ENCODE measurements around the gene GPATCH4. TPM values are rescaled to one million over a fixed set of nuclear protein-coding genes. Genes with fewer than 3 reads are reported as not detected.
A peak's percentile ranks its signal among the peaks of the same experiment; 100 is the strongest.

The GPATCH4 gene
- total and polyA plus RNA-seq, 2 of the 4 experiments (the other 2 are of a cell fraction) = 32.6 to 41.8 TPM

- Histone ChIP-seq H3K27me3 (ENCODE audit: control insufficient read depth, insufficient read depth, low read length) (no peaks in the 10 kb centered on the region), H3K23ac (ENCODE audit: low read depth, low read length) (peak overlapping the region; percentile 78; the same call in 1 of the 2 replicates), H3K36me3 (ENCODE audit: control insufficient read depth, insufficient read depth, low read length) (peaks cover 23% of the 10 kb centered on the region), H3K4me1 (ENCODE audit: control insufficient read depth, insufficient read depth, low read length) (peaks cover 3% of the 10 kb centered on the region; the same call in 1 of the 2 replicates), H3K56ac (ENCODE audit: extremely low read depth, insufficient read depth, low read length) (no peak overlapping the region), H2BK15ac (ENCODE audit: low read depth, low read length) (no peak overlapping the region), H4K8ac (ENCODE audit: low read depth in 2 of 2, low read length in 2 of 2) (peak overlapping the region; percentile 79 to 97; a peak in 2 of 4 replicates), H3K18ac (ENCODE audit: low read depth, low read length) (no peak overlapping the region), H2BK120ac (ENCODE audit: low read depth, low read length) (no peak overlapping the region), H2BK5ac (ENCODE audit: low read depth, low read length, poor library complexity, severe bottlenecking) (no peak overlapping the region), H4K91ac (ENCODE audit: insufficient read depth, low read depth, low read length) (peak overlapping the region; percentile 55), H3K9me1 (ENCODE audit: insufficient read depth, low read length) (peaks cover 10% of the 10 kb centered on the region), H2AK5ac (ENCODE audit: low read depth, low read length) (peak overlapping the region; percentile 41), H3K4ac (ENCODE audit: low read depth, low read length) (peak overlapping the region; percentile 37; the same call in 1 of the 2 replicates), H3K4me3 (ENCODE audit: insufficient read depth, low read depth, low read length) (peak overlapping the region; percentile 78), H4K5ac (ENCODE audit: low read depth, low read length) (0 out of 2 replicates have a peak overlapping the region, but pooled peaks have one; percentile 8), H3K14ac (replicated peaks; ENCODE audit: low read depth, low read length) (peak overlapping the region; percentile 57; the same call in 1 of the 2 replicates), H3K27ac (ENCODE audit: insufficient read depth, low read length) (peak overlapping the region; percentile 56; the same call in 1 of the 2 replicates), H3K9ac (ENCODE audit: low read depth, low read length) (peak overlapping the region; percentile 69), H2AK9ac (replicated peaks; ENCODE audit: low read depth, low read length, poor library complexity) (peak overlapping the region; percentile 33), H3K9me3 (ENCODE audit: control insufficient read depth, insufficient read depth, low read length) (no peaks in the 10 kb centered on the region), H2BK20ac (ENCODE audit: low read depth, low read length) (no peak overlapping the region), H3K4me2 (ENCODE audit: low read depth, low read length) (peak overlapping the region; percentile 85), H2AFZ (replicated peaks; ENCODE audit: low read length, poor library complexity) (peak overlapping the region; percentile 93), H4K20me1 (ENCODE audit: insufficient read depth, low read length) (no peaks in the 10 kb centered on the region), H3K79me1 (ENCODE audit: low read depth in 1 of 2, low read length in 2 of 2) (peaks cover 11 to 31% of the 10 kb centered on the region in 2 experiments)
- CTCF ChIA-PET = interaction anchor here (1.6 kb wide), 1 partner anchor 16 kb away, joined by 5 read pairs; no protein-coding TSS in a partner anchor
- DNase-seq (no peak), ATAC-seq (ENCODE audit: low read depth) (no peak; the same call in 1 of the 2 replicates)
- TF ChIP-seq SMC3 (IDR thresholded peaks at IDR 0.05; ENCODE audit: low read depth, low read length) = no peak
- TF ChIP-seq ELK1 (IDR thresholded peaks at IDR 0.05; ENCODE audit: borderline replicate concordance, low read depth, low read length) = no peak
- no peak for TF ChIP-seq CHD1 (IDR thresholded peaks at IDR 0.05; ENCODE audit: low read depth, low read length)
- TF ChIP-seq MAFK (IDR thresholded peaks at IDR 0.05; ENCODE audit: low read depth, low read length) = no peak
- TF ChIP-seq CTCF (conservative IDR thresholded peaks at IDR 0.05; ENCODE audit: low read depth, low read length) = no peak
- TF ChIP-seq POLR2A (IDR thresholded peaks at IDR 0.05; ENCODE audit: low read depth, low read length) = no peak
- no peak for TF ChIP-seq NFE2L2 (IDR thresholded peaks at IDR 0.05; ENCODE audit: low read depth, low read length)
- no peak for TF ChIP-seq RAD21 (IDR thresholded peaks at IDR 0.05; ENCODE audit: low read length)
- intact Hi-C loops (cut with micrococcal nuclease) (loop anchor here (5.0 kb wide), 1 partner anchor 110 kb away; no protein-coding TSS in a partner anchor), in situ Hi-C loops (cut with MboI; ENCODE audit: low sequenced_read_pairs) (no loop called here), dilution Hi-C loops (cut with HindIII; ENCODE audit: low sequenced_read_pairs, unreplicated experiment) (no loop called here)
- WGBS, 2 experiments (ENCODE audit: extremely low coverage in 2 of 2, insufficient read length in 1 of 2) = 57% methylated on average over 8 of the region's 16 CpGs; no CpG with 5 or more reads in 1 of the 2 experiments
- POLR2A ChIA-PET (ENCODE audit: unreplicated experiment) = no interaction called here
- no TSS peak for BruUV-seq (replicated peaks)
These were observed 8.9 kb downstream of the GPATCH4 start for GRCh38 chr1:156592158-156592909.

Data from IMR-90 (cell line).